ENCODE measurements around the gene RNGTT. TPM values are rescaled to one million over a fixed set of nuclear protein-coding genes. Genes with fewer than 3 reads are reported as not detected.

Gene RNGTT
- polyA plus RNA-seq, 2 donors: 3.9 to 5.2 TPM

- H3K4me1 ChIP-seq (ENCODE audit: control insufficient read depth in 2 of 2, insufficient read depth in 2 of 2, low read length in 1 of 2): peaks cover 3% of the 10 kb centered on the region in 2 donors
- H3K27me3 ChIP-seq (ENCODE audit: control insufficient read depth in 1 of 2, insufficient read depth in 2 of 2, low read length in 2 of 2): no peaks in the 10 kb centered on the region
- H3K27ac ChIP-seq (ENCODE audit: low read depth in 2 of 2, low read length in 1 of 2): no peak overlapping the region
- H3K4me3 ChIP-seq (ENCODE audit: low read depth in 1 of 2, low read length in 2 of 2): no peak overlapping the region
- peaks cover 5 to 13% of the 10 kb centered on the region in 2 donors for H3K9me3 ChIP-seq (ENCODE audit: control insufficient read depth in 2 of 2, insufficient read depth in 1 of 2, low read depth in 1 of 2, low read length in 1 of 2)
- H3K36me3 ChIP-seq (ENCODE audit: control insufficient read depth in 2 of 2, insufficient read depth in 2 of 2, low read length in 1 of 2): peaks cover 0 to 6% of the 10 kb centered on the region in 2 donors
- 90 to 93% methylated on average over 5 of the region's 5 CpGs for WGBS, 2 donors
These were observed 296.5 kb downstream of the RNGTT start for GRCh38 chr6:88666901-88667300.

GRCh38 chr6:88665131-88665530 is 298.3 kb downstream of the RNGTT start:
- H3K27me3 ChIP-seq (ENCODE audit: control insufficient read depth in 1 of 2, insufficient read depth in 2 of 2, low read length in 2 of 2): no peaks in the 10 kb centered on the region
- WGBS, 2 donors: 95 to 96% methylated on average over 4 of the region's 4 CpGs
- peaks cover 3 to 9% of the 10 kb centered on the region in 2 donors for H3K9me3 ChIP-seq (ENCODE audit: control insufficient read depth in 2 of 2, insufficient read depth in 1 of 2, low read depth in 1 of 2, low read length in 1 of 2)
- peaks cover 0 to 6% of the 10 kb centered on the region in 2 donors for H3K36me3 ChIP-seq (ENCODE audit: control insufficient read depth in 2 of 2, insufficient read depth in 2 of 2, low read length in 1 of 2)
- peaks cover 3% of the 10 kb centered on the region in 2 donors for H3K4me1 ChIP-seq (ENCODE audit: control insufficient read depth in 2 of 2, insufficient read depth in 2 of 2, low read length in 1 of 2)
- no peak overlapping the region for H3K4me3 ChIP-seq (ENCODE audit: low read depth in 1 of 2, low read length in 2 of 2)
- no peak overlapping the region for H3K27ac ChIP-seq (ENCODE audit: low read depth in 2 of 2, low read length in 1 of 2)

GRCh38 chr6:88663801-88664200 is 299.6 kb downstream of the RNGTT start:
- Histone ChIP-seq H3K4me1 (ENCODE audit: control insufficient read depth in 2 of 2, insufficient read depth in 2 of 2, low read length in 1 of 2) (peaks cover 3% of the 10 kb centered on the region in 2 donors), H3K27ac (ENCODE audit: low read depth in 2 of 2, low read length in 1 of 2) (no peak overlapping the region), H3K36me3 (ENCODE audit: control insufficient read depth in 2 of 2, insufficient read depth in 2 of 2, low read length in 1 of 2) (peaks cover 0 to 6% of the 10 kb centered on the region in 2 donors), H3K27me3 (ENCODE audit: control insufficient read depth in 1 of 2, insufficient read depth in 2 of 2, low read length in 2 of 2) (no peaks in the 10 kb centered on the region), H3K4me3 (ENCODE audit: low read depth in 1 of 2, low read length in 2 of 2) (no peak overlapping the region), H3K9me3 (ENCODE audit: control insufficient read depth in 2 of 2, insufficient read depth in 1 of 2, low read depth in 1 of 2, low read length in 1 of 2) (peaks cover 3 to 4% of the 10 kb centered on the region in 2 donors)
- WGBS, 2 donors: 97 to 99% methylated on average over 5 of the region's 5 CpGs

- 95 to 97% methylated on average over 12 of the region's 12 CpGs for WGBS, 2 donors
- Histone ChIP-seq H3K27ac (ENCODE audit: low read depth in 2 of 2, low read length in 1 of 2) (no peak overlapping the region), H3K9me3 (ENCODE audit: control insufficient read depth in 2 of 2, insufficient read depth in 1 of 2, low read depth in 1 of 2, low read length in 1 of 2) (peaks cover 3 to 4% of the 10 kb centered on the region in 2 donors), H3K36me3 (ENCODE audit: control insufficient read depth in 2 of 2, insufficient read depth in 2 of 2, low read length in 1 of 2) (peaks cover 0 to 6% of the 10 kb centered on the region in 2 donors), H3K4me3 (ENCODE audit: low read depth in 1 of 2, low read length in 2 of 2) (no peak overlapping the region), H3K4me1 (ENCODE audit: control insufficient read depth in 2 of 2, insufficient read depth in 2 of 2, low read length in 1 of 2) (peaks cover 3% of the 10 kb centered on the region in 2 donors), H3K27me3 (ENCODE audit: control insufficient read depth in 1 of 2, insufficient read depth in 2 of 2, low read length in 2 of 2) (no peaks in the 10 kb centered on the region)
These were observed 300.7 kb downstream of the RNGTT start for GRCh38 chr6:88662653-88663174.

GRCh38 chr6:88662163-88662580 is 301.2 kb downstream of the RNGTT start:
- H3K36me3 ChIP-seq (ENCODE audit: control insufficient read depth in 2 of 2, insufficient read depth in 2 of 2, low read length in 1 of 2): peaks cover 0 to 6% of the 10 kb centered on the region in 2 donors
- no peaks in the 10 kb centered on the region for H3K27me3 ChIP-seq (ENCODE audit: control insufficient read depth in 1 of 2, insufficient read depth in 2 of 2, low read length in 2 of 2)
- 74 to 82% methylated on average over 5 of the region's 5 CpGs for WGBS, 2 donors
- peaks cover 6 to 9% of the 10 kb centered on the region in 2 donors for H3K9me3 ChIP-seq (ENCODE audit: control insufficient read depth in 2 of 2, insufficient read depth in 1 of 2, low read depth in 1 of 2, low read length in 1 of 2)
- H3K4me1 ChIP-seq (ENCODE audit: control insufficient read depth in 2 of 2, insufficient read depth in 2 of 2, low read length in 1 of 2): peaks cover 3% of the 10 kb centered on the region in 2 donors
- H3K27ac ChIP-seq (ENCODE audit: low read depth in 2 of 2, low read length in 1 of 2): no peak overlapping the region
- no peak overlapping the region for H3K4me3 ChIP-seq (ENCODE audit: low read depth in 1 of 2, low read length in 2 of 2)

GRCh38 chr6:88661136-88661535 is 302.3 kb downstream of the RNGTT start:
- Histone ChIP-seq H3K4me3 (ENCODE audit: low read depth in 1 of 2, low read length in 2 of 2) (no peak overlapping the region), H3K4me1 (ENCODE audit: control insufficient read depth in 2 of 2, insufficient read depth in 2 of 2, low read length in 1 of 2) (peaks cover 3% of the 10 kb centered on the region in 2 donors), H3K27me3 (ENCODE audit: control insufficient read depth in 1 of 2, insufficient read depth in 2 of 2, low read length in 2 of 2) (no peaks in the 10 kb centered on the region), H3K36me3 (ENCODE audit: control insufficient read depth in 2 of 2, insufficient read depth in 2 of 2, low read length in 1 of 2) (peaks cover 0 to 6% of the 10 kb centered on the region in 2 donors), H3K9me3 (ENCODE audit: control insufficient read depth in 2 of 2, insufficient read depth in 1 of 2, low read depth in 1 of 2, low read length in 1 of 2) (peaks cover 6 to 9% of the 10 kb centered on the region in 2 donors), H3K27ac (ENCODE audit: low read depth in 2 of 2, low read length in 1 of 2) (no peak overlapping the region)
- WGBS, 2 donors: 94% methylated on average over 6 of the region's 6 CpGs

GRCh38 chr6:88655586-88655985 is 307.8 kb downstream of the RNGTT start:
- H3K36me3 ChIP-seq (ENCODE audit: control insufficient read depth in 2 of 2, insufficient read depth in 2 of 2, low read length in 1 of 2): no peaks in the 10 kb centered on the region
- H3K27me3 ChIP-seq (ENCODE audit: control insufficient read depth in 1 of 2, insufficient read depth in 2 of 2, low read length in 2 of 2): no peaks in the 10 kb centered on the region
- no peak overlapping the region for H3K4me3 ChIP-seq (ENCODE audit: low read depth in 1 of 2, low read length in 2 of 2)
- H3K9me3 ChIP-seq (ENCODE audit: control insufficient read depth in 2 of 2, insufficient read depth in 1 of 2, low read depth in 1 of 2, low read length in 1 of 2): peaks cover 3 to 6% of the 10 kb centered on the region in 2 donors
- no peaks in the 10 kb centered on the region for H3K4me1 ChIP-seq (ENCODE audit: control insufficient read depth in 2 of 2, insufficient read depth in 2 of 2, low read length in 1 of 2)
- no peak overlapping the region for H3K27ac ChIP-seq (ENCODE audit: low read depth in 2 of 2, low read length in 1 of 2)

- Histone ChIP-seq H3K4me3 (ENCODE audit: low read depth in 1 of 2, low read length in 2 of 2) (no peak overlapping the region), H3K4me1 (ENCODE audit: control insufficient read depth in 2 of 2, insufficient read depth in 2 of 2, low read length in 1 of 2) (no peaks in the 10 kb centered on the region), H3K27ac (ENCODE audit: low read depth in 2 of 2, low read length in 1 of 2) (no peak overlapping the region), H3K9me3 (ENCODE audit: control insufficient read depth in 2 of 2, insufficient read depth in 1 of 2, low read depth in 1 of 2, low read length in 1 of 2) (peaks cover 3 to 6% of the 10 kb centered on the region in 2 donors), H3K36me3 (ENCODE audit: control insufficient read depth in 2 of 2, insufficient read depth in 2 of 2, low read length in 1 of 2) (no peaks in the 10 kb centered on the region), H3K27me3 (ENCODE audit: control insufficient read depth in 1 of 2, insufficient read depth in 2 of 2, low read length in 2 of 2) (no peaks in the 10 kb centered on the region)
- 83 to 87% methylated on average over 4 of the region's 4 CpGs for WGBS, 2 donors
These were observed 309.5 kb downstream of the RNGTT start for GRCh38 chr6:88653936-88654335.

- H3K9me3 ChIP-seq (ENCODE audit: control insufficient read depth in 2 of 2, insufficient read depth in 1 of 2, low read depth in 1 of 2, low read length in 1 of 2): no peaks in the 10 kb centered on the region
- no peaks in the 10 kb centered on the region for H3K4me1 ChIP-seq (ENCODE audit: control insufficient read depth in 2 of 2, insufficient read depth in 2 of 2, low read length in 1 of 2)
- H3K4me3 ChIP-seq (ENCODE audit: low read depth in 1 of 2, low read length in 2 of 2): no peak overlapping the region
- no peaks in the 10 kb centered on the region for H3K27me3 ChIP-seq (ENCODE audit: control insufficient read depth in 1 of 2, insufficient read depth in 2 of 2, low read length in 2 of 2)
- H3K27ac ChIP-seq (ENCODE audit: low read depth in 2 of 2, low read length in 1 of 2): no peak overlapping the region
- no peaks in the 10 kb centered on the region for H3K36me3 ChIP-seq (ENCODE audit: control insufficient read depth in 2 of 2, insufficient read depth in 2 of 2, low read length in 1 of 2)
These were observed 312.0 kb downstream of the RNGTT start for GRCh38 chr6:88651400-88651799.

- H3K9me3 ChIP-seq (ENCODE audit: control insufficient read depth in 2 of 2, insufficient read depth in 1 of 2, low read depth in 1 of 2, low read length in 1 of 2): no peaks in the 10 kb centered on the region
- 70 to 73% methylated on average over 1 of the region's 1 CpG for whole genome bisulfite sequencing, 2 donors
These were observed 312.4 kb downstream of the RNGTT start for GRCh38 chr6:88650979-88651378.

More at GRCh38 chr6:88650979-88651378, 312.4 kb downstream of the RNGTT start:
- Histone ChIP-seq H3K4me1 (ENCODE audit: control insufficient read depth in 2 of 2, insufficient read depth in 2 of 2, low read length in 1 of 2) (no peaks in the 10 kb centered on the region), H3K27me3 (ENCODE audit: control insufficient read depth in 1 of 2, insufficient read depth in 2 of 2, low read length in 2 of 2) (no peaks in the 10 kb centered on the region), H3K4me3 (ENCODE audit: low read depth in 1 of 2, low read length in 2 of 2) (no peak overlapping the region), H3K36me3 (ENCODE audit: control insufficient read depth in 2 of 2, insufficient read depth in 2 of 2, low read length in 1 of 2) (no peaks in the 10 kb centered on the region), H3K27ac (ENCODE audit: low read depth in 2 of 2, low read length in 1 of 2) (no peak overlapping the region)

All from esophagus (tissue), 2 donors.